Measurements from ENCODE around the gene SAMD5.

GRCh38 chr6:147540075-147540474 is 31.6 kb downstream of the SAMD5 start:
- TF ChIP-seq CTCF (IDR thresholded peaks at IDR 0.05), result no peak
- no peak for TF ChIP-seq POLR2A (IDR thresholded peaks at IDR 0.05)
- no peak for TF ChIP-seq POLR2AphosphoS5 (IDR thresholded peaks at IDR 0.05)
